Measurements from ENCODE around the gene PCSK4.

Gene PCSK4

GRCh38 chr19:1474011-1474764 lies 16.0 kb downstream of the PCSK4 start:
- no peak for DNase-seq (ENCODE audit: low read depth)

GRCh38 chr19:1473085-1473851 lies 16.9 kb downstream of the PCSK4 start:
- no peak overlapping the region for H3K4me3 ChIP-seq (ENCODE audit: low read depth, low read length)
- DNase-seq (ENCODE audit: low read depth), result no peak

More at GRCh38 chr19:1474011-1474764, 16.0 kb downstream of the PCSK4 start:
- H3K4me3 ChIP-seq (ENCODE audit: low read depth, low read length), result no peak overlapping the region

GRCh38 chr19:1472231-1473084 lies 17.7 kb downstream of the PCSK4 start:
- DNase-seq (ENCODE audit: low read depth), result no peak
- no peak overlapping the region for H3K4me3 ChIP-seq (ENCODE audit: low read depth, low read length)

- H3K4me3 ChIP-seq (ENCODE audit: low read depth, low read length), result no peak overlapping the region
- DNase-seq (ENCODE audit: low read depth), result no peak
Measured at GRCh38 chr19:1471515-1472160, 18.5 kb downstream of the PCSK4 start.

GRCh38 chr19:1471010-1471514 lies 19.1 kb downstream of the PCSK4 start:
- H3K4me3 ChIP-seq (ENCODE audit: low read depth, low read length), result peak overlapping the region; percentile 32
- no peak for DNase-seq (ENCODE audit: low read depth)

- DNase-seq (ENCODE audit: low read depth), result no peak
- peak overlapping the region; percentile 32 for H3K4me3 ChIP-seq (ENCODE audit: low read depth, low read length)
Measured at GRCh38 chr19:1470305-1471009, 19.7 kb downstream of the PCSK4 start.

- DNase-seq (ENCODE audit: low read depth), result no peak
- H3K4me3 ChIP-seq (ENCODE audit: low read depth, low read length), result peak overlapping the region; percentile 32
Measured at GRCh38 chr19:1470055-1470304, 20.2 kb downstream of the PCSK4 start.

- H3K4me3 ChIP-seq (ENCODE audit: low read depth, low read length), result peak overlapping the region; percentile 32
Measured at GRCh38 chr19:1469255-1470054, 20.7 kb downstream of the PCSK4 start.

GRCh38 chr19:1468821-1469254 lies 21.3 kb downstream of the PCSK4 start:
- no peak for DNase-seq (ENCODE audit: low read depth)
- H3K4me3 ChIP-seq (ENCODE audit: low read depth, low read length), result peak overlapping the region; percentile 21

More at GRCh38 chr19:1469255-1470054, 20.7 kb downstream of the PCSK4 start:
- DNase-seq (ENCODE audit: low read depth), result no peak

GRCh38 chr19:1468274-1468820 lies 21.8 kb downstream of the PCSK4 start:
- DNase-seq (ENCODE audit: low read depth), result no peak
- peak overlapping the region; percentile 21 for H3K4me3 ChIP-seq (ENCODE audit: low read depth, low read length)

- DNase-seq (ENCODE audit: low read depth), result no peak
- H3K4me3 ChIP-seq (ENCODE audit: low read depth, low read length), result no peak overlapping the region
Measured at GRCh38 chr19:1467490-1468273, 22.5 kb downstream of the PCSK4 start.

GRCh38 chr19:1467215-1467489 lies 23.0 kb downstream of the PCSK4 start:
- no peak for DNase-seq (ENCODE audit: low read depth)
- H3K4me3 ChIP-seq (ENCODE audit: low read depth, low read length), result no peak overlapping the region

GRCh38 chr19:1466461-1467214 lies 23.5 kb downstream of the PCSK4 start:
- DNase-seq (ENCODE audit: low read depth), result no peak
- H3K4me3 ChIP-seq (ENCODE audit: low read depth, low read length), result no peak overlapping the region

- DNase-seq (ENCODE audit: low read depth), result no peak
- no peak overlapping the region for H3K4me3 ChIP-seq (ENCODE audit: low read depth, low read length)
Measured at GRCh38 chr19:1466018-1466460, 24.1 kb downstream of the PCSK4 start.

- H3K4me3 ChIP-seq (ENCODE audit: low read depth, low read length), result no peak overlapping the region
- no peak for DNase-seq (ENCODE audit: low read depth)
Measured at GRCh38 chr19:1465191-1466016, 24.7 kb downstream of the PCSK4 start.

- no peak for DNase-seq (ENCODE audit: low read depth)
Measured at GRCh38 chr19:1461862-1462261, 28.3 kb downstream of the PCSK4 start.

More at GRCh38 chr19:1461862-1462261, 28.3 kb downstream of the PCSK4 start:
- no peak overlapping the region for H3K4me3 ChIP-seq (ENCODE audit: low read depth, low read length)
